Liver (tissue), 2 donors: Measurements from ENCODE around the gene XPNPEP3.

Experiments
- RXRA ChIP-seq, 2 donors: IDR thresholded peaks; 2 replicates each; pipeline ENCODE4 v1.6.1; 2017 to 2018; ENCODE audit warnings: antibody characterized with exemption in 2 of 2, mild to moderate bottlenecking in 1 of 2
- TF ChIP-seq, protein P1 (sequence below): IDR thresholded peaks from 2 replicates; pipeline ENCODE4 v1.6.1; 2016; ENCODE audit warnings: antibody characterized with exemption
- donor health status: healthy.

- TF ChIP-seq, protein P1, sequence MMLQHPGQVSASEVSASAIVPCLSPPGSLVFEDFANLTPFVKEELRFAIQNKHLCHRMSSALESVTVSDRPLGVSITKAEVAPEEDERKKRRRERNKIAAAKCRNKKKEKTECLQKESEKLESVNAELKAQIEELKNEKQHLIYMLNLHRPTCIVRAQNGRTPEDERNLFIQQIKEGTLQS: no peak
- TF ChIP-seq RXRA (IDR thresholded peaks at IDR 0.05): no peak
These were observed 33.9 kb downstream of the XPNPEP3 start for GRCh38 chr22:40890881-40891280.
